GM21423 (cell line): ENCODE data around the gene OR52N5.

Source experiments
- ATAC-seq: cut with Tn5 transposase; IDR thresholded peaks from one replicate; pipeline ENCODE4 v1.9.1; 2021; ENCODE audit warnings: mild to moderate bottlenecking, moderate library complexity; ENCODE audit not compliant: unreplicated experiment

The OR52N5 gene

DNA sequence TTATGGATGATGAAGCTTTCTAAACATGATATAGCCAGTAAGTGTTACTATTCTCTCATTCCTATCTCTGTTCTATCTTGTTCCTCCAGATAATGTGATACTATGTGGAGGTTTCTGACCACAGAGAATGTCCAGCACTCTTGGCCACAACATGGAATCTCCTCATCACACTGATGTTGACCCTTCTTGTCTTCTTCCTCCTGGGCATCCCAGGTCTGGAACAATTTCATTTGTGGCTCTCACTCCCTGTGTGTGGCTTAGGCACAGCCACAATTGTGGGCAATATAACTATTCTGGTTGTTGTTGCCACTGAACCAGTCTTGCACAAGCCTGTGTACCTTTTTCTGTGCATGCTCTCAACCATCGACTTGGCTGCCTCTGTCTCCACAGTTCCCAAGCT, 56.8 kb downstream of the OR52N5 start:
- no peak for ATAC-seq
